ENCODE measurements around the gene MMP7. TPM values are rescaled to one million over a fixed set of nuclear protein-coding genes. Genes with fewer than 3 reads are reported as not detected.

The MMP7 gene
- total and polyA plus RNA-seq, 2 experiments from 2014 or later, result not detected

DNA sequence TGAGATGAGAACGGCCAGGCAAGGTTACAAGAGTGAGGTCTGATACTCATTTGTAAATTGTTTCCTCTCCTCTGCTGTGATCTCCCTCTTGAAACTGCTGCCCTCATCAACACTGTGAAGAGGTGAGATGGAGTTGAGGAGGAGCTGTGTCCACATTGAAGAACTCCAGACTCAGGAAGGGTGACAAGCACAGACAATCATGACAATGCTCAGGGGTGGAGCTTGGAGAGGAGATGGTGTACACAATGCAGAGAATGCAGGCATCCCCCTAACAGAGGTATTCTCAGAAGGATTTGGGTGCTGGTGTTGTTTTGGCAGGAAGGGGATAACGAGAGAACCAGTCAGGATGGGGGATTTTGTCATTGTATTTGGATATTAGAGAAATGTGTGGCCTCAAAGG lies 21.5 kb upstream of the MMP7 start:
- H3F3A ChIP-seq (replicated peaks; ENCODE audit: low read depth), result no peaks in the 10 kb centered on the region
- H3K27ac ChIP-seq (ENCODE audit: low read depth), result no peak overlapping the region
- ATAC-seq (no peak), DNase-seq (ENCODE audit: low spot score) (no peak)
- peak overlapping the region; percentile 16; the same call in 1 of the 2 replicates for H3K27ac Mint-ChIP-seq
- H3K27me3 ChIP-seq (ENCODE audit: insufficient read depth), result no peaks in the 10 kb centered on the region
- H3K4me3 Mint-ChIP-seq, result no peak overlapping the region
- peaks cover 13% of the 10 kb centered on the region for H3K4me1 Mint-ChIP-seq
- no peak for TF ChIP-seq JUNB (IDR thresholded peaks at IDR 0.05; ENCODE audit: unreplicated experiment)
- no peak for TF ChIP-seq REST (IDR thresholded peaks at IDR 0.05; ENCODE audit: unreplicated experiment)
- TF ChIP-seq NANOG (IDR thresholded peaks at IDR 0.05; ENCODE audit: borderline replicate concordance), result no peak
- no peak for TF ChIP-seq EZH2phosphoT487 (IDR thresholded peaks at IDR 0.05; ENCODE audit: unreplicated experiment)
- TF ChIP-seq, protein P1, sequence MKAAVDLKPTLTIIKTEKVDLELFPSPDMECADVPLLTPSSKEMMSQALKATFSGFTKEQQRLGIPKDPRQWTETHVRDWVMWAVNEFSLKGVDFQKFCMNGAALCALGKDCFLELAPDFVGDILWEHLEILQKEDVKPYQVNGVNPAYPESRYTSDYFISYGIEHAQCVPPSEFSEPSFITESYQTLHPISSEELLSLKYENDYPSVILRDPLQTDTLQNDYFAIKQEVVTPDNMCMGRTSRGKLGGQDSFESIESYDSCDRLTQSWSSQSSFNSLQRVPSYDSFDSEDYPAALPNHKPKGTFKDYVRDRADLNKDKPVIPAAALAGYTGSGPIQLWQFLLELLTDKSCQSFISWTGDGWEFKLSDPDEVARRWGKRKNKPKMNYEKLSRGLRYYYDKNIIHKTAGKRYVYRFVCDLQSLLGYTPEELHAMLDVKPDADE (IDR thresholded peaks at IDR 0.05), result no peak
- TF ChIP-seq STAT1 (IDR thresholded peaks at IDR 0.05; ENCODE audit: unreplicated experiment), result no peak
- no peak for TF ChIP-seq ZNF331 (CRISPR knock-in tag; IDR thresholded peaks at IDR 0.05; ENCODE audit: low read depth)
- TF ChIP-seq CREB1 (CRISPR knock-in tag; IDR thresholded peaks at IDR 0.05; ENCODE audit: low read depth), result no peak
- TF ChIP-seq, protein P2, sequence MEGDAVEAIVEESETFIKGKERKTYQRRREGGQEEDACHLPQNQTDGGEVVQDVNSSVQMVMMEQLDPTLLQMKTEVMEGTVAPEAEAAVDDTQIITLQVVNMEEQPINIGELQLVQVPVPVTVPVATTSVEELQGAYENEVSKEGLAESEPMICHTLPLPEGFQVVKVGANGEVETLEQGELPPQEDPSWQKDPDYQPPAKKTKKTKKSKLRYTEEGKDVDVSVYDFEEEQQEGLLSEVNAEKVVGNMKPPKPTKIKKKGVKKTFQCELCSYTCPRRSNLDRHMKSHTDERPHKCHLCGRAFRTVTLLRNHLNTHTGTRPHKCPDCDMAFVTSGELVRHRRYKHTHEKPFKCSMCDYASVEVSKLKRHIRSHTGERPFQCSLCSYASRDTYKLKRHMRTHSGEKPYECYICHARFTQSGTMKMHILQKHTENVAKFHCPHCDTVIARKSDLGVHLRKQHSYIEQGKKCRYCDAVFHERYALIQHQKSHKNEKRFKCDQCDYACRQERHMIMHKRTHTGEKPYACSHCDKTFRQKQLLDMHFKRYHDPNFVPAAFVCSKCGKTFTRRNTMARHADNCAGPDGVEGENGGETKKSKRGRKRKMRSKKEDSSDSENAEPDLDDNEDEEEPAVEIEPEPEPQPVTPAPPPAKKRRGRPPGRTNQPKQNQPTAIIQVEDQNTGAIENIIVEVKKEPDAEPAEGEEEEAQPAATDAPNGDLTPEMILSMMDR (conservative IDR thresholded peaks at IDR 0.05; ENCODE audit: low read depth in 2 of 2), result no peak
- no peak for TF ChIP-seq ZNF114 (CRISPR knock-in tag; IDR thresholded peaks at IDR 0.05)
- TF ChIP-seq ZNF462 (CRISPR knock-in tag; IDR thresholded peaks at IDR 0.05), result no peak
- TF ChIP-seq POLR2AphosphoS5 (IDR thresholded peaks at IDR 0.05; ENCODE audit: low read depth), result no peak
- no peak for TF ChIP-seq EZH2 (IDR thresholded peaks at IDR 0.05; ENCODE audit: low read depth, unreplicated experiment)
- H3K27me3 Mint-ChIP-seq (ENCODE audit: insufficient read depth, low read depth, poor library complexity), result no peaks in the 10 kb centered on the region
- H3K36me3 ChIP-seq (ENCODE audit: insufficient read depth), result no peaks in the 10 kb centered on the region
- no peaks in the 10 kb centered on the region for H3K36me3 Mint-ChIP-seq (ENCODE audit: low read depth)
- H3K79me2 ChIP-seq (replicated peaks; ENCODE audit: insufficient read depth), result no peaks in the 10 kb centered on the region
- H3K4me1 ChIP-seq (ENCODE audit: insufficient read depth), result peaks cover 15% of the 10 kb centered on the region; the same call in 1 of the 2 replicates
- no peak overlapping the region for H3K4me2 ChIP-seq
- peak overlapping the region; percentile 74 for H2AFZ ChIP-seq
- H4K20me1 ChIP-seq (replicated peaks; ENCODE audit: insufficient read depth), result no peaks in the 10 kb centered on the region
- H3K4me3 ChIP-seq, result no peak overlapping the region
- H3K9me3 Mint-ChIP-seq, result no peaks in the 10 kb centered on the region
- no peaks in the 10 kb centered on the region for H3K9me2 ChIP-seq (ENCODE audit: insufficient read depth)

All from GM23338 (cell line).